Liver (tissue), 3 donors: Measurements from ENCODE around the gene NTN1.

ENCODE experiments used
- CTCF ChIP-seq: fragments of 150-350 bp; IDR thresholded peaks from 2 replicates; pipeline ENCODE4 v1.5.1; 2017; ENCODE audit warnings: improper control_type of control experiment, low read depth, low read length; ENCODE audit not compliant: missing input control
- SP1 ChIP-seq: IDR thresholded peaks from 2 replicates; pipeline ENCODE4 v1.6.1; 2018; ENCODE audit warnings: antibody characterized with exemption, mild to moderate bottlenecking
- YY1 ChIP-seq: IDR thresholded peaks from 2 replicates; pipeline ENCODE4 v1.6.1; 2016; ENCODE audit warnings: antibody characterized with exemption, mild to moderate bottlenecking
- donor health status: healthy.
- donor health status: healthy.

- no peak for TF ChIP-seq CTCF
- TF ChIP-seq YY1 = no peak
- TF ChIP-seq SP1 = no peak
Observed at GRCh38 chr17:9221922-9222180, 200.5 kb downstream of the NTN1 start.
